ENCODE data around the gene TP73.
"Not testable (repeated sequence)": the region's sequence is repeated elsewhere in the genome, so short reads cannot be mapped to it uniquely, and the experiment has no call there.

TP73 gene

GRCh38 chr1:3711780-3712451, 59.6 kb downstream of the TP73 start:
- no peak for DNase-seq

GRCh38 chr1:3712573-3713535, 60.5 kb downstream of the TP73 start:
- no peak for DNase-seq

DNA sequence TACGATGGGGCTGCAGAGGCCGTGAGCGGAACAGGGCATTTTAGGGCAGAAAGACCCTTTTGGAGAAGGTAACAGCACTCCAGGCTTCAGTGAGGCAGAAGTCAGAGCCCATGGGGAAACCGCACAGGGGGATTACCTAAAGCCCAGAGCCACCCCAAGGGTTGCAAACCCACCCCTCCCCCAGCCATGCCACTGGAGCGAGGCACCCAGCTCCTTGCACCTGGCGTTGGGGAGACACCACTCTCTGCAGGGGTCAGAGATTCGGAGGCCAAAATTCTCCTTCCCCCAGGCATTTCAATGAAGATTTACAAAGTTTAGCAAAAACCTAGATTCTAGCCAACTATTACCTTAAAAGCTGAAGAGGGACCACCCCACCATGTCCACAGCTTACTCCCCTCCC, 61.5 kb downstream of the TP73 start:
- no peak for DNase-seq

DNA sequence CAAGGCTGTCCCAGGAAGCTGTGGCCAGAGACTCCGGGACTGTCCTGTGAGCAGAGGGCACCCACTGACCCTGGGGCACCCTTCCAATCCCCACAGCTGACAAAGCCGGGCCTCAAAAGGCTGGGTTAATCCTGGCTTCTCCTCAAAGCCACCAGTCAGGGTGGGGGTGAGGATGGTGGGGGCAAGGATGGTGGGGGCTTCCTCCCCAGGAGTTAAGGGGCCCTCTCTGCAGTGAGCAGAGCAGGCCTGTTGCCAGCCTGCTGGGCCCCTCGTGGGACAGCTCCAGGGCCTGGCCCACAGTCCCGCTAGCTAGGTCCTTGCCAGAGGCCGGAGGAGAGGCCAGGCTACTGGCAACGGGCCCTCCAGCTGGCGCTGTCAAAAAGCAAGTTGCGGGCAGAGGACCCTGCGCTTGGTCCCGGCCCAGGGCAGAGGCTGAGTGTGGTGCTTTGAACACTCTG, 62.0 kb downstream of the TP73 start:
- no peak for DNase-seq

- no peak for DNase-seq
These were observed 62.5 kb downstream of the TP73 start for GRCh38 chr1:3714814-3715213.

GRCh38 chr1:3716351-3716750, 64.0 kb downstream of the TP73 start:
- DNase-seq: no peak

- DNase-seq: no peak
These were observed 64.9 kb downstream of the TP73 start for GRCh38 chr1:3717041-3717714.

GRCh38 chr1:3717715-3718601, 65.6 kb downstream of the TP73 start:
- no peak for DNase-seq

GRCh38 chr1:3718764-3719163, 66.4 kb downstream of the TP73 start:
- DNase-seq: no peak

GRCh38 chr1:3721955-3722465, 69.7 kb downstream of the TP73 start:
- no peak for DNase-seq

- no peak for DNase-seq
These were observed 70.5 kb downstream of the TP73 start for GRCh38 chr1:3722846-3723245.

- not testable (repeated sequence) for DNase-seq
These were observed 72.2 kb downstream of the TP73 start for GRCh38 chr1:3724416-3725030.

DNA sequence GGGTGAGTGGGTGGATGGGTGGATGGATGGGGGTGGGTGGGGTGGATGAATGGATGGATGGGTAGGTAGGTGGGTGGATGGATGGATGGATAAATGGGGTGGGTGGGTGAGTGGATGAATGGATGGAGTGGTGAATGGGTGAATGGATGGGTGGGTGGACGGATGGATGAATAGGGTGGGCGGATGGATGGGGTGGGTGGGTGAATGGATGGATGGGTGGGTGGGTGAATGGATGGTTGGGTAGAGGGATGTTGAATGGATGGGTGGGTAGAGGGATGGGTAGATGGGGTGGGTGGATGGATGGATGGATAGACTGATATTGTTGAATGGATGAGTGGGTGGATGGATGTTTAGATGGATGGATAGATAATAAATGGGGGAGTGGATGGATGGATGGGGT, 73.0 kb downstream of the TP73 start:
- DNase-seq: no peak

DNA sequence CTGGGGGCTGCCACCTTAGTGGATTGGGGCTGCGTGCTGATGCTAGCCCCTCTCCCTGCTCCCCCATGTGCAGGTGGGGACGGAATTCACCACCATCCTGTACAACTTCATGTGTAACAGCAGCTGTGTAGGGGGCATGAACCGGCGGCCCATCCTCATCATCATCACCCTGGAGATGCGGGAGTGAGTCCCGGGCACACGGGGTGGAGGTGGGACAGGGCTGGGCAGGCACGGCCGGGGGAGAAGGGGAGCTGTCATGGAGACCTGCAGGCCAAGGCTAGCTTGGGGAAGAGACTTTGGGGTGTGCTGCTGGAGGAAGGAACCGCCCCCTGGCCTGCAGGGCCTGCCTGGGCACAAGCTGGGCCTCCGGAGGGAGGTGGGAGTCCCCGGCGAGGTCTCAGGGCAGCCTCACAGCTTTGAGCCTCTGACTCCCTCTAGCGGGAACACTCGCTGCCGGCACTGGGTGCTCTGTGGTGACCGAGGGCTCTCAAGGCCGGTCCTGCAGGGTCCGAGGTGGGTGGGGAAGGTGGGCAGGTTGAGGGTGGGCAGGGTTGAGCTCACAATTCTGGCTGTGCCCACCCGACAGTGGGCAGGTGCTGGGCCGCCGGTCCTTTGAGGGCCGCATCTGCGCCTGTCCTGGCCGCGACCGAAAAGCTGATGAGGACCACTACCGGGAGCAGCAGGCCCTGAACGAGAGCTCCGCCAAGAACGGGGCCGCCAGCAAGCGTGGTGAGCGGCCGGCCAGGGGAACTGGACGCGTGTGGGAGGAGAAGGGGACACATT, 74.9 kb downstream of the TP73 start:
- DNase-seq: no peak

DNA sequence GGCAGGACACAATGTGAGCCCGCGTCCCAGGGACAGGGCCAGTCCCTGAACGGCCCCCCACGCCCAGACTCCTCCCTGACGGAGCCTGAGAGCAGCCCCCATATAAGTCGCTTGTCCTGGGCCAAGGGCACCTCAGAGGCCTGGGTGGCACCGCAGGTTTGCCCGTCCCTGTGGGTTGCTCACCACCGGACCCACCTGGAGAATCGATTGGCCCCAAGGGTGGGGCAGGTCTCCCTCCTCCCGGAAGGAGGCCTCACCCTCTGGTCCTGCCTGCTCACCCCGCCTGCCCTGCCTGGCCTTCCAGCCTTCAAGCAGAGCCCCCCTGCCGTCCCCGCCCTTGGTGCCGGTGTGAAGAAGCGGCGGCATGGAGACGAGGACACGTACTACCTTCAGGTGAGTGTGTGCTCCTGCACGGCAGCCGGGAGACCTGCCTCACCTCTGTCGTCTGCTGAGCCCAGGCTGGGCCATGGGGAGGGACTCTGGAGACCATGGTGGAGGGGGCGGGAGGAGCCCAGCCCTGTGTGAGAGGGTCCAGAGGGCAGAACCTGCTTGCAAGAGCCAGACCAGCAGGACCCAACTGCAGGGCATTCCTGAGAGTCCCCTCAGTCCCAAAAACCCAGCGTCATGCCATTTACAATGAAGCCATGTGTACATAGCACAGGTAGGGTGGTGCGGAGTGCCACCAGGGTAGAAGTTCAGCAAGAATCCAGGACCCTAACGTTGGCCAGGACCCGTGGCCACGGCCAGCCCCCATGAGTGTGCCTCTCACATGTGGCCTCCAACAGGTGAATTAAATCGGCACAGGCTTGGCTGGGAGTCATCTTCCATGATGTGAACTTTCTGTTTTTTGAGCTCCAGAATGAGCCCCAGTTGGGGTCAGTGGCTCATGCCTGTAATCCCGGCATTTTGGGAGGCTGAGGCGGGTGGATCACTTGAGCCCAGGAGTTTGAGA, 75.8 kb downstream of the TP73 start:
- no peak for DNase-seq

- DNase-seq: no peak
These were observed 77.6 kb downstream of the TP73 start for GRCh38 chr1:3729594-3730542.

DNA sequence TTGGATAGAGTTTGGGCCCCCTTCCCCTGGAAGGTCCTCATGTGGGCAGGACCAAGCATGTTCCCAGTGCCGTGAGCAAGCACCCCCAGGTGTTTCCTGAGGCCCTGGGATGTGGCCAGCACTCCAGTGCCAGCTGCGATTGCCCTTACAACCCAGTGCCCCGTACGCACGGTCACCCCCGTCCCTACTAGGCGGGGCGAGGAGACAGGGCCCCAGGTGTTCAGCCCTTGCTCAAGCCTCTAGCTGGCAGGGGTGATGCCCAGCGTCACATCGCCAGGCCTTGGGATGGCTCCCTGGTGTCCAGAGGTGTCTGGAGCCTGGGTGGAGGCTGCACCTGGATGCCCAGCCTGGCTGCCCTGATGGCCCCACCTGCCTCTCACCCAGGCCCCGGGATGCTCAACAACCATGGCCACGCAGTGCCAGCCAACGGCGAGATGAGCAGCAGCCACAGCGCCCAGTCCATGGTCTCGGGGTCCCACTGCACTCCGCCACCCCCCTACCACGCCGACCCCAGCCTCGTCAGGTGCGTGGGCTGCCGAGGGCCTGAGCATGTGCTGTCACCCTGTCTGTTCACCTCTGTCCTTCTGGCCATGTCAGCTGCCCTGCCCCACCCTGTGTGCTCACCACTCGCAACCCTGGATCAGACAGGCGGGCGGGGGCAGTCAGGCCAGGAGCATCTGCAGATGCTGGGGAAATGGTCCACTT, 78.4 kb downstream of the TP73 start:
- DNase-seq: no peak
